ENCODE data around the gene EGLN1.

DNA sequence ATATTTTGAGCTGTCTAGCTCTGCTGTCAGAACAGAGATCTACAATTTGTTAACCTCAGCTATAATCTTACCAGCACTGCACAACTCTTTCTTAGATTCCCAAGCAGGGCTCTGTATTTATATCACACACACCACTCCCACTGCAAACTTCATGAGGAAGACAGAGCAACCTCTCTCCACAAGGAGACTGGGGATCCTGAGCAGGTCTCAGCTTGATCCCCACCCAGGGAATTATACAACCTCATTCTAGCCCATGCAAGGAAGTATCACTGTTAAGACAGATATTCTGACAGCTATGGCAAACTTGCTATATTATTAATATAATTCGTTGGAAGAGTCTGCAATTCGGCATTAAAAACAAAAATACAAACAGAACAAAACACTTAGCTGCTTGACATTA is 40.4 kb downstream of the EGLN1 start:
- TF ChIP-seq, protein P1, sequence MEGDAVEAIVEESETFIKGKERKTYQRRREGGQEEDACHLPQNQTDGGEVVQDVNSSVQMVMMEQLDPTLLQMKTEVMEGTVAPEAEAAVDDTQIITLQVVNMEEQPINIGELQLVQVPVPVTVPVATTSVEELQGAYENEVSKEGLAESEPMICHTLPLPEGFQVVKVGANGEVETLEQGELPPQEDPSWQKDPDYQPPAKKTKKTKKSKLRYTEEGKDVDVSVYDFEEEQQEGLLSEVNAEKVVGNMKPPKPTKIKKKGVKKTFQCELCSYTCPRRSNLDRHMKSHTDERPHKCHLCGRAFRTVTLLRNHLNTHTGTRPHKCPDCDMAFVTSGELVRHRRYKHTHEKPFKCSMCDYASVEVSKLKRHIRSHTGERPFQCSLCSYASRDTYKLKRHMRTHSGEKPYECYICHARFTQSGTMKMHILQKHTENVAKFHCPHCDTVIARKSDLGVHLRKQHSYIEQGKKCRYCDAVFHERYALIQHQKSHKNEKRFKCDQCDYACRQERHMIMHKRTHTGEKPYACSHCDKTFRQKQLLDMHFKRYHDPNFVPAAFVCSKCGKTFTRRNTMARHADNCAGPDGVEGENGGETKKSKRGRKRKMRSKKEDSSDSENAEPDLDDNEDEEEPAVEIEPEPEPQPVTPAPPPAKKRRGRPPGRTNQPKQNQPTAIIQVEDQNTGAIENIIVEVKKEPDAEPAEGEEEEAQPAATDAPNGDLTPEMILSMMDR (IDR thresholded peaks at IDR 0.05) = no peak
- no peak for TF ChIP-seq POLR2A (IDR thresholded peaks at IDR 0.05; ENCODE audit: low read depth)
- TF ChIP-seq POLR2AphosphoS5 (IDR thresholded peaks at IDR 0.05) = no peak

All from esophagus muscularis mucosa (tissue), 3 donors.